Measurements from ENCODE around the gene GLIS1.

Gene GLIS1

DNA sequence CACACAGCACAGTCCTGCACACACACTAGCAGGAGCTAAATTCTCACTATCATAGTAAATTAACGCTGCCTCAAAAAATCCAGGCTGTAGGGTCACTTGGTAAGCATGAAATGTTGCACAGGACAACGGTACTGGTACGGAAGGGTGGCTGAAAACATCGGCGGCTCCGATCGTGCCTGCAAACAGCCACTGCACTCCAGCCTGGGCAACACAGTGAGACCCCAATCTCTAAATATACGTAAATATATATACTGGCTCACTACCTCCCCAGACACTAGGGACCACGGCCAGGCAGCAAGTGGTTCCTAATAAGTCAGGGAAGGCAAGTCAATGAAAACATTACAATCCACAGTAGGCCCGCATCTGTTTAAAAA lies 44.3 kb downstream of the GLIS1 start:
- FAIRE-seq: no peak

DNA sequence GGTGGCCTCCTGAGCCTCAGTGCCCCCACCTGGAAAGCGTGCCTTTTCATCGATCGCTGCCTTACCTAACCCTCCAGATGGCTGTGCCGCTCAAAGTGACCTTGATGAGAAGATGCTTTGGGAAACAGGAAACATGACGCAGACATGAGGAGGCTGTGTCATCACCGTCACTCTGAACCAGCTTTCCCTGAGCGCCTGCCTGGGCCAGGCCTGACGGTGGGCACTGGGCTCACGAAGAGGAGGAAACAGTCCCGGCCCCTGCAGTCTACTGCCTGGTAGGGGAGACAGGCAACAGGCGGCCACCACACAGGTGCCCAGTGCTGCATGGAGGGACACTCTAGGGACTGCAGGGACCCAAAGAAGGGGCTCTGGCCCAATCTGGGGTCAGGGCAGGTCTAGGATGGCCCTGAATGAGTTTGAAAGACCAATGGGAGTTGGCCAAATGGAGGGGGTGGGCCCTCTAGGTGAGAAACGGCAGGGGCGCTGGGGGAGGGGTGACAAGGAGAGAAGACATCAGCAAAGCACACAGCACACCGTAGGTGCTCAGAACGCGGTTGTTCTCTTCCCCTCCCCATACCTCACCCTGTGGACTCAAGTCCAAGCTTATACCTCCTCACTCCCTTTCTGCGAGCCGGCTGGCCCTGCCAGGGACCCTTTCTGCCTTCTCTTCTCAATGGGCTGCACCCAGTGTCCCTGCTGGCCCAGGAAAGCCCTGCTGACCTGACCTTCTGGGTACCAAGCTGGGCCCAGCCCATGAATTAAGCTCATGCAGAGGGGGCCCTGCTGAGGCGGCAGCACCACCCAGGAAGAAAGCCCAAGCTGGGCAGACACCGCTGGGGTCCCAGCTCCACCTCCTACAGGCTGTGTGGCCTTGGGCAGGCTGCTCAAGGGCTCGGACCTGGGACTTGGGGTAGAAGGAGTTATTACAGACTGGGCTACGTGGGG lies 44.9 kb downstream of the GLIS1 start:
- DNase-seq (ENCODE audit: low spot score) (no peak), FAIRE-seq (no peak)

More for the DNA sequence above, 44.3 kb downstream of the GLIS1 start:
- no peak for DNase-seq (ENCODE audit: low spot score)

DNA sequence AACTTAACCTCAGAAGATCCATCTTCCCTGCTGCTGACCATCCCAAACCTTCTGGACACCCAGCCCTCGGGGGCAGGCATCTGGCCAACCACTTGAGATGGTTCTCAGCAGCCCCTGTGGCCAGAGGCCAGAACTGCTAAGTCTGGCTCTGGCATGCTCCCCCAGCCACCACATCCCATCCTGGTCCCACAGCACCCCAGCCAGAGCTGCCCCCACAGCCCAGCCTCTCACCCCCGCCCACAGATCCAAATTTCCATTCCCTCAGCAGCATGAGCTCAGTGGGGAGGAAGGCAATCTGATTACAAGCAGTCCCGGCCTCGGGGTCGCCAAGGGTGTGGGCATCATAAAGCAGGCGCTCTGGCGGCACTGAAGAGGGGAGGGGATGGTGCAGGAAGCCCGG lies 45.6 kb downstream of the GLIS1 start:
- DNase-seq (ENCODE audit: low spot score) (no peak), FAIRE-seq (no peak)

DNA sequence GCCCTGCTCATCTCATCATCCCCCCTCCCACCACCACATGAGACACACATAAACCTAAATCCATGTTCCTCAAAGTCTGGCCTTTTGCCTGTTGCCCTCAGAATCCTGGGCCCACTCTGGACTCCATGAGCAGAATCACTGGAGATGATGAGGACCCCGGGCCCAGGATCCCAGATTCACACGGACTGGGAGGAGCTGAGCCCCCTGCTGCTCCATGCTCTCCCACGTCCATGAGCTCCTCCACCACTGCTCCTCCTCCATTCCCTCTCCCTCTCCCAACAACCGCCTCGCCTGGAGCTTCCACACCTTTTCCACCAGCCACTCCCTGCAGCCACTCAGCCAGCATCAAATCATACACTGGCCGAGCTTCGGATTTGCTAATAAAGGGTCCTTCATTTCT lies 47.6 kb downstream of the GLIS1 start:
- FAIRE-seq (no peak), DNase-seq (ENCODE audit: low spot score) (no peak)

DNA sequence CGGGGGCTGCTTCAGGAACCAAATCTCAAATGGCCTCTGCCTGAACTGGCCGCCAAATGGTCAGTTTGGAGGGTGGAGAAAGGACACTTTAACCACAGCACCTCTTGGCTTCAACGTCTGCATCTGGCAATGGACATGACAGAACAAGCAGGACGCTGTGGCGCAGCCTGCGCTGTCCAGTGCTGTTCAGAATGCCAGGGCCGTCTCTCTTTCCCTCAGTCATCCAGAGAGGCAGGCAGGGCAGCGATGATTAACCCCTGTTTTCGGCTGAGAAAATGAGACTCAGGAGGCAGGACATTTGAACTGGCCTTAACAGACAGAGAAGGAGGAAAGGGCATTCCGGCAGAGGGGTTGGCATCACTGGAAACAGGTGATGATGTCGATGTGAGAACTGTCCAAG lies 48.6 kb downstream of the GLIS1 start:
- DNase-seq (ENCODE audit: low spot score) (no peak), FAIRE-seq (no peak)

DNA sequence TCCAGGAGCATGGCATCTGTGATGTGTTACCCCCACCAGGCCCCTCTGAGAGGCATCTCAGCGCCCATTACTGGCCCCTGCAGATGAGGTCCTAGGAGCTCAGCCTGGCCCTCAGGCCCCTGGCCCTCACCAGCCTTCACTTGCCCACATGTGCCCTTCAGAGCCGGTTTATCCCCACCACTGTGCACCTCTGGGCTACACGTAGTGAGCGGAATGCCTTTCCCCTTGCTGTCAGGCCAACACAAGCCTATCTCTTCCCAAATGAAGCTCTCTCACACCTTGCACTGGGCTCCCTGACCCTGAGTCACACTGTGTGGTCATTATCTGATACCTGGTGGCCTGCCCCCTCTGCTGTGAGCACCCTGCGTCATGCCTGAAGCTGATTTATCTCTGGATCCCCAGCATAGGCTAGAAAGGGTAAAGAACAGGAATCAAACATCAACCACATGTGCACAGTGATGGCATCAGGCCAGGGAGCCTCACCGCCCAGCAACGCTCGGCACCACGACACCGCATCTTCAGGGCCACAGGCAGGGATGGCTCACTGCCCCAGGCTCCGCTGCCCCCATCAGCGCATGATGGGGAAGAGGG lies 49.1 kb downstream of the GLIS1 start:
- DNase-seq (ENCODE audit: low spot score) (no peak), FAIRE-seq (no peak)

DNA sequence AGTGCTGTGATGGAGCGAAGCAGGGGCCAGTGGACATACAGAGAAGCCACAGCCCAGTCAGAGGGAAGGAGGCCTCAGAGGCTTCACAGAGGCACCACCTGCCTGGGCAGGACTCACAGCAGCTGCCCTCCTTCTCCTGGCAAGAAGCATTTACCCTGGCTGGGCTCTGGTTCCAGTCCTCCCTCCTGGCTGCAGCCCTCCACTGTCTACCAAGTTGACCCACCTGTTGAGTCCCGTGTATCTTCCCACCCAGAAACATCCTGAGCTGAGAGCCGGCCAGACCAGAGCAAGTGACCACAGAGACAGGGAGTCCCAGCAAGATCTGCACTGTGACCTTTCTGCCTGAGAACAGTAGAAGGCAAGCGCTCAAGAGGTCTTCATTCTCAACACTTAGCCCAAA lies 49.7 kb downstream of the GLIS1 start:
- no peak for FAIRE-seq
- no peak for DNase-seq (ENCODE audit: low spot score)

DNA sequence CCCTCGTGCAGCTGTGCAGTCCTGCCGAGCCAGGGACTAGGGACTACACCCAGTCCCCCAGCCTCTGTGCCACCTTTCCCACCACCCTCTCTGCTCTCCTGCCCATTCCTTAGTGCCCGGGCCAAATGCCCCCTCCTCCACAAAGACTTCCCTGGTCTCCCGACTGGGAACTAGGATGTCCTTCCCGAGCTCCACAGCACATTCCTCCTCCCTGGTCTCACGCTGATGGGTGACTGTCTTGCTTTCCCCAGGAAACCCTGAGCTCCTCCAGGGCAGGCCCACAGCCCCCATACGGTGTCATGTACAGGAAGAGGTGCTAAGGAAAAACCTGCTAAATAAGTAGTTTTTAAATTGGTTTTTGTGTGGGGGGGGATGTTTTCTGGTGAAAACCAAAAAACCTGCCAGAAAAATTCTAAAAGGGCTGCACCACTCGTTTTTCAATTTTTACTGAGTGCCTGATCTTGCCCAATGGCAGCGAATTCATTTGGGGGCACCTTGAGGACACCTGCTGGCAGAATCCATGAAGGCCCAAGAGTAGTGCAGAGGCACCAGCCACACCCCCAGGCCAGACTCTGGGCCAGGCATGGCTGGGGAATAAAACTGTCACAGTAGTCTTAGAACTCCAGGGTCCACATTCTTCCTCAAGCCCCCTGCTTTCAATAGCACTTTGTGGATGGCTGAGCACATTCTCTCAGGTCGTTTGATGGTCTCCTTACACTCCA lies 50.4 kb downstream of the GLIS1 start:
- FAIRE-seq (no peak), DNase-seq (ENCODE audit: low spot score) (no peak)

DNA sequence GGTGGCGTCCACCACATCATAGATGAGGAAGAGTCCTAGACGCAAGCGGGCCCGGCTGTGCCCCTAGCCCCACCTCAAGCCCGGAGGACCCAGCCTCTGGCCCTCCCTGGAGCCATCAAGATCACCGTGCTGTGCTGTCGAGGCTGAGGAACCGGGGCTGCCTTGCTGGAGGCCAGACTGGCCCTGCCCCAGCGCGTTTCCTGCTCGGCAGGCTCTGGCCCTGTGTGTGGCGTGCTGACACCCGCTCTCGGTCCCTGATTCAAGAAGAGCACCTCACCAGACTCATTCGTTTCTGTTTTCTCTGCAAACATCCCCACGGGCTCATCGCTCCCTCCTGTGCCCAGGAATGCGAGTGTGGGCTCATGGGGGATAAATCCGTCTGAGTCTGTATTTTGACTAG lies 51.1 kb downstream of the GLIS1 start:
- DNase-seq (ENCODE audit: low spot score) (no peak), FAIRE-seq (no peak)

DNA sequence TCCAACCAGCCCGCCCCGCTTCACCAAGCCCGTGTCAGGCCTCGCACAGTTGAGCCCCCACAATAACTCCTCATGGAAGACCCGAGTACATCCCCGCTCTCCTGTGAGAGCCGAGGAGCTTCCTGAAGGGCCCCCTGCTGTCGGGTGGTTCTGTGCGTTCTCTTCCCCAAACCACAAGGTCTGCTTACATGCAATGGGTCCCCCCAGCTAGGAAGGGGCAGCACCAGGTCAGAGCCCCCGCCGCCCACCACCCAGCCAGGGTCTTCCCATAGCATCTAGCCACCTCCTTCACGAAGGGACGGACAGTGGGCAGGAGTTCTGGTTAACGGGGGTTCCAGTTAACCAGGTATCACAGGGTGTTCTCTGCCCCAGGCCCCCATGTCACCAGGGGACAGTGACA lies 51.5 kb downstream of the GLIS1 start:
- DNase-seq (ENCODE audit: low spot score): no peak
- no peak for FAIRE-seq

DNA sequence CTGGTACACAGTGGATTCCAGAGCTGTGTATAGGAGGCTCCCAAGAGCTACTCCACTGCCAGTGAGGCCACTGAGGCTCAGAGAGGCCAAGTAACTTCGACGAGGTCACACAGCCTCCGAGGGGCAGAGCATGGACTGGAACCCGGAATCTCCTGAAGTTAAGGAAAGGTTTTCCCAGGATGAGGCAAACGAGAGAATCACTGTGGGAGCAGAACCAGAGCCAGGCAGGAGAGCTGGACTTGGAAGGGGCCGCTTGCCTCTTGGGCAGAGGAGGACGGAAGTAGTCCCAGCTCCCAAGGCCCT lies 52.0 kb downstream of the GLIS1 start:
- FAIRE-seq: no peak

DNA sequence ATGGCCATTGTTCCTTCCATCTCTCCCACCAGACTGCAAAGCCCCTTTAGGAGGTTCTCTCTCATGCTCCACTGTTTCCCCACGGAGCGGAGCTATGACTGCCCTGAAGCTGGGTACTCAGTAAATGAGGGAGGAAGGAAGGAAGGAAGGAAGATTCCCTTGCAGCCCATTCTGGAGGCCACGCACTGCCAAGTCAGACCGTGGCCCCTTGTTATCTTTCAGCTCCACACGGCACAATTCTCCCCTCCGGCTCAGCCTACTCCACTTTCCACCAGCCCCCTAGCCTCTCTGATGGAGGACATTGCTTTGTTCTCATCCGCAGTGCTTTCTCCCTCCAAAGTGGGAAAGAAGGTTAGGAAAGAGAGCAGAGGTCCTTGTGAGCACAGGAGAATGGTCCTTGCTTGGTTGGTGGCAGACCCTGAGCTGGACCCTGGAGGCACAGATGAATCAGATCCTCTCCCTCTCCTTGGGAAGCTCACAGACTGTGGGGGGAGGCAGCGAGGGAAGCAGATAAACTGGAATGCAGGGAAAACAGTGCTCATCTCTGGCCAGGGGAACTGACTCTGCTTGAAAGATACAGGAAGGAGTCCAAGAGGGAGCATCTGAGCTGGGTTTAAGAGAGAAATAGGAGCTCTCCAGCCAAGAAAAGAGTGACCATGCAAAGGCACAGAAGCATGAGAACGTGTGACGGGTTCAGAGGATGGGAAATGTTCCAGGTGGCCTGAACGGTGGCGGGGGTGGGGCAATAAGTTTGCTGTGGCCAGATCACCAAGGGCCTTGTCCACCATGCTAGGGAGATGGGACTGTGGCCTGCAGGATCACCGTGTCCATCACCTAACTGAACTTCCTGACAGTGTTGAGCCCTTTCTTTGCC lies 52.6 kb downstream of the GLIS1 start:
- FAIRE-seq: peak; percentile 8
- DNase-seq (ENCODE audit: low spot score): peak; percentile 55

More for the DNA sequence above, 52.0 kb downstream of the GLIS1 start:
- DNase-seq (ENCODE audit: low spot score): no peak

DNA sequence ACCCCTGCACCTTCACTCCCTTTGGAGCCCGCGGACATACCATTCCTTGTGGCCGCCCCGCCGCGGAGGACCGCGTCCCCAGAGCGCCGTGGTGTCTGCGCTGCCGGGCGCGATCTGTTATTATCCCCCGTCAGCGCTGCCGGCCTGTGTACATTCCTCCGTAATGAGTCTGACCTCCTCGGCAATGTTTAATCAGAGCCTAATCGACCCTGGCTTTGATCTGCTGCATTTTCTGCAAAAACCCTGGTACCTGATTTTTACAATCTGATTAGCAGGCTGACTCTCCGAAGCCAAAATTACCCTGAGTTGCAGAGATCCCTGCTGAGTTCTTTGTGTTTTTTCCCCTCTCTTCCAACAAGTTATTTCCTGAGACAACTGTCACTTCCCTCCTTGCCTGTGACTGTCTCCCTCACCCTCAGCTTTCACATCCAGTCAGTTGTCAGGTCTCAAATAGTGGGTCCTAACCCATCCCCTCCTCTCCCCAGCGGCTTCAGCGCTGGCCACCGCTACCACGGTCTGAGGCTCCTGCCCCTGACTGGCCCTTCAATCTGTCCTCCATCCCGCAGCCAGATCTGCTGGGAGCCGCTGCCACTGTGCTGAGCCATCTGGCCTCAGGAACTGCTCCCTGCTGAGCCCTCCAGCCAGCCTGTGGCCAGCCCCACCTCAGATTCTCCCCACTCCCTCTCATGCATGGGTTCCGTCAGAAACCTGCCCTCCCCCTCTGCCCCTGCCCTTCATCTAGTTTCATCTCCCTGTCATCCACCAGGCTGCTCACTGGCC lies 53.5 kb downstream of the GLIS1 start:
- DNase-seq (ENCODE audit: low spot score): peak; percentile 76
- FAIRE-seq: peak; percentile 79

DNA sequence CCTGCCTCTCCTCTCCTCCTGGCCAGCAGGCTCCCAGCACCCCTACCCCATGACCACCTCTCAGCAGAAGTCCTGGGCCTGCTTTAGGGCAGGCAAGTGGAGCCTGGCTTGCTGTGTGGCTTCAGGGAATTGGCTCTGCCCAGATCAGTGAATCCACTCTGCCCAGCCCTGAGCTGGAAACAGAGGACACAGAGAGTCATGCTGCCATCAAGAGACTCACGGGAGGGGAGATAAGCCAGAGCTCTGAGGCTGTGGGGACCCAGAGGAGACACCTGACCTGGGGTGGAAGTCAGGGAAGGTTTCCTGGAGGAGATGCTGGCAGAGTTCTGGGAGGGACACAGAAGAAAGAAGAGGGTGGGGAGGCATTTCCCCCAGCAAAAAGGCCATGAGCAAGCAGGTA lies 54.2 kb downstream of the GLIS1 start:
- DNase-seq (ENCODE audit: low spot score) (no peak), FAIRE-seq (no peak)

DNA sequence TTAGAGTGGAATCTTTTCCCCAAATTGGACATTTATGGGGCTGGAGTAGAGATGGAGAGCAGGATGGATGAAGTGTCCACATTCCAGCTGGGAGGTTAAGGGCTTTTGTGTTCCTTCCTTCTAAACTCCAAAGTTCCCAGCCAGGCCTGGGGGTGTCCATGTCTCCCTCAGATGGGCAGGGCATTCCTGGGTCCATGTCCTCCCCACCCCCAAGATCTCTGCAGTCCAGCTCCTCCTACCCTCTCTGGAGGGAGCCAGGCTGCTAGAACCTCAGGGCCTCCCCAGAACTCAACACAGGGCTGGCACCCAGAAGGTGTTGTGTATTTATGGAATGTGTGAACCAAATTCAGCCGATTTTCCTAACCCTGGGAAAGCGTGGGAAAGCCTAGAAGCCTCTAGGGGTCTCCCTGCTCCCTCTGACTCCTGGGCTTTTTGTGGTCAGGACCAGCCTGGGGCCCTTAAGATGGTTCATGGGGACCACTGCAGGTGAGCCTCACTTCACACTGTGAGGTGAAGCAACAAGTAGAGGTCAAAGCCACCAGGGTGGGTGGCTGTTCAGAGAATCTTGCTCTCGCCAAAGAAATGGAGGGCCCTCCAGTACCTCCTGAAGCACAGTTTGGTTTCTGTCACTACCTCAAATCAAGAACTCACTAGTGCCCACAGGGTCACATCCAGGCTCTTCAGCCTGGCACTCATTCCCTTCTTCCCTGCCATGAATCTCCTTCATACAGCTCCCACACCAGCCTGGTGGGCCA lies 54.8 kb downstream of the GLIS1 start:
- DNase-seq (ENCODE audit: low spot score) (no peak), FAIRE-seq (no peak)

DNA sequence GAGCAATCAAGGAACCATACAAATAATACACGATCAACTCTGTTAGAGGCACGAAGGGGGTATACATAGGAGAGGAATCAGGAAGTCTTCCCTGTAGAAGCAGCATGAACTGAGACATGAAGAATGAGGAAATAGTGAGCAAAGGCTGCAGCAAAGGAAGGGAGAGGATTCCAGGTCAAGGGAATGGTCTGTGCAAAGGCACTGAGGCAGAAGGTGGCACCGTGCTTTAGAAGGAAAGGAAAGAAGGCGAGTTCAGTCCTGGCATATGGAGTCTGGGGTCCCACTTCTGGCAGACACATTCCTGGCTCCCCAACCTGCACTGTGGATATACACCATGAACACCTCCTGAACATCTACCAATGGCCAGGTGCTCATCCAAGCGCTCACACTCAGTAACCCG lies 56.1 kb downstream of the GLIS1 start:
- FAIRE-seq (no peak), DNase-seq (ENCODE audit: low spot score) (no peak)

DNA sequence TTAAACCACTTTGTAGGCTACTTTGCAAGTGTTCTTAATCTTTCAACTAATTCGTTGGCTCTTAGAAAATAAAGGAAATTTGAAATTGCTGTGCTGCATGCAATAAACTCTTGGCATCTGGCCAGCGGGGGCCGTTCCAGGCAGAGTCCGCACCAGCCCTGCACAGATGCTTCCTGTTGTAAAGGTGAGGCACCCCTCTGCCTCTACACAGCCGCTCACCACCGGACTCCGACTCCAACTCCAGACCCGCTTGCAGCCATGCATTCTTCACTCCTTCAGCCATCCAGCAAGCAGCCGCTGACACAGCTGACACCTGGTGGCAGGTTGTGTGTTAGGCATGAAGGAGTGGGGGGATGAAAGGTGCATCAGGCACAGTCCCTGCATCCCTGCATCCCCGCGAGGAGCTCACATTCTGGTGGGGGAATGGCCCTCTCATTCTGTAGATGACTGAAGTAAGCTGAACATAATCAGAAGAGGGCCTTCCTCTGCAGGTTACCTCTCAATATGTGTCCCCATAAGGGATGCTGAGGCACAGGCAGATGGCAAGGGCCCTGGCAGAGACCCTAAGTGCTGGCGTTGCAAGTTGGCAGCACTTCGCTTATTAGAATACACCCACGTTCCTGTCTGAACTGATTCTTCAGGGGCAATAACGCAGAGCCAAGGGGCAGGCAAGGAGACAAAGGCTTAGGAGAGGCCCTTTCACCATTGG lies 56.8 kb downstream of the GLIS1 start:
- no peak for DNase-seq (ENCODE audit: low spot score)
- no peak for FAIRE-seq

DNA sequence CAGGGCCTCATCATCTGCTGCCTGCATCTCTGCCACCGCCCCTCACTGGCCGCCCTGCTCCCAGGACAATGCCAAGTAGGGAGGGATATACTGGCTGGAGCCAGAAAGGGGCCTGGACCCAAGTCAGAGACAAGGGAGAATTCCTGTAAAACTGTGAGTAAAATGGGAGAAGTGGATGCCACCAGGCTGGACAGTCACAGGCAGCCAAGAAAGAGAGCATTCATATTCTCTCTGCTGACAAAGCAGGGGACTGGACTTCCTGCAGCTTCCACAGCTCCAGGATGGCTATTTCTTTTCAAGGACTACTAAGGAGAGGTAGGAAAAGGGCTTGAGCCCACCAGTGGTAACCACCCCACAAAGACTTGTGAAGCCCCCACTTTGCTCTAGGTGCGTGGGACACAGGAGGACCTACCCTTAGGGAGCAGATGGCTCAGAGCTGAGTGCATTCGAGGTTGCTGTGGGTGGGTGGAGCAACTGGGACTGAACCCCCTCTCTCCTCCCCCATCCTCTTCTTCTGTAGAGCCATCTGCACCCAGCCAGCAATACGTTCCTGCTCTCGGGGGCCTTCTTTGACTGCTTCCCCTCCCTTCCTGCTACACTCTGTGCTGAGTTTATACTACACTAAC lies 57.5 kb downstream of the GLIS1 start:
- no peak for FAIRE-seq
- DNase-seq (ENCODE audit: low spot score): no peak

DNA sequence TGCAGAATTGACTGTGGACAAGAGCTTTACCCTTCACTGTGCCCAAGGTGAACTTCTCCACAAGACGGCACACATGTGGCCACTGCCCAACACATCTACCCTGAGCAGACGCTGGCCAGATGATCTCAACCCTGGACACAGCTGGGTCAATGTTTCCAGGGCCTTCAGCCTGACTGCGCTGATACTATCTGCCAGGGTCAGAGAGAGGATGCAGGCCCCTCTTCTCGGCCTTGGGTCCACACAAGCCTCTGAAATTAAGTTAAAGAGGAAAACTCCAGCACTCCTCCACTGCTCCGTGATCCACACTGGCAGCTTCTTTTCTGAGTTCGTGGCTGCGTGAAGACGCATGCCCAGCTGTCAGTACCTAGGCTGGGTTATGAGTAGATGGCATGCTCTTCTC lies 58.1 kb downstream of the GLIS1 start:
- FAIRE-seq (no peak), DNase-seq (ENCODE audit: low spot score) (no peak)
